Gastroesophageal sphincter (tissue), 3 donors: ENCODE results near the gene ARHGEF19.

ENCODE experiments used
- EP300 ChIP-seq: sonication (generic); formaldehyde crosslinking; IDR thresholded peaks from one replicate; pipeline ENCODE4 v1.6.1; 2017; ENCODE audit warnings: antibody characterized with exemption, mild to moderate bottlenecking
- POLR2A ChIP-seq, 2 donors: fragments of 450-650 bp; IDR thresholded peaks; one replicate each; pipeline ENCODE4 v1.6.1; 2017; ENCODE audit warnings: antibody characterized with exemption in 2 of 2, mild to moderate bottlenecking in 2 of 2, moderate library complexity in 1 of 2
- POLR2AphosphoS5 ChIP-seq: sonication (generic); formaldehyde crosslinking; IDR thresholded peaks from one replicate; pipeline ENCODE4 v1.6.1; 2017; ENCODE audit warnings: antibody characterized with exemption
- TF ChIP-seq, protein P1 (sequence below), 4 experiments: fragments of 200-600 bp in 2 of 4; fragments of 450-650 bp in 2 of 4; sonication (generic) in 1 of 4; IDR thresholded peaks; one replicate each; pipeline ENCODE4 v1.5.1; 2017 to 2019; ENCODE audit warnings: antibody characterized with exemption in 4 of 4, mild to moderate bottlenecking in 2 of 4, moderate library complexity in 2 of 4

DNA sequence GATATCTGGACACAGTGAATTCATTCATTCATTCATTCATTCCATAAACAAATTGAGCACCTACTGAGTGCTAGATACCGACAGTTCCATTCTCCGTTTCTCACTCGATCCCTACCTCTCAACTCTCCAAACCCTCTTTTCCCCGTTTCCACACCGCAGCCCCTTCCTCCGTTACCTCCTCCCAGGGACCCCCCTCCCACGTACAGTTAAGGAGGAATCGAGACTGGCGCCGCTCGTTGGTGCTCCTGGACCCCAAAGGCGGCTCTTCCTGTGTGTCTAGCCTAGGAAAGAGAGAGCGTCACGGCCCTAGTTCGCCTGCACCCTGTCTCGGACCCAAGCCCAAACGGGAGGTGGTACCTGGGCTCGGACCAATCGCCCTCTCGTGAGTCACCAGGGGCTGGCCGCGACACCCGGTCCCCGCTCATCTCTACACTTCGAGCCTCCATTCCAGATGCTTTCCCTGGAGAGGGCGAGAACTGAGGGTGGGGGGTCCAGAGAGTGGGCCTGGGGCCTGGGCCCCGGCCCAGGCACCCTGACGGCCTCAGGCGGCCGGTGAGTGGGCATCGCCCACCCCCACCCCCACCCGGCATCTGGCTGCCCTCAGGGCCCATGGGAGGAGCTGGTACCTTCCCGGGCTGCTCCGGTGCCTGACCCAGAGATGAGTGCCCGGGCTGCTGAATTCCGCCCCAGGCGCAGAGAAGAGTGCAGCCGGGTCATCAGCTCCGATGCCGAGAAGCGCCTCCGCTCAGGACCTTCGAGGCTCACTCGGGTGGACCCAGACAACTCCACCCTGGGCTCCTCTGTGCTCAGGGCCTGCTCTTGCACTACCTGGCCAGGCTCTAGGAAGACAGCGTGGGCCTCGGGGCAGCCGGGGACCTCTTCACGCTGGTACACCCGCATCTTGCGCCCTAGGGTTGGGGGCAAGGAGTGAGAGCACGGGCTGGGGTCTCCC is 4.9 kb downstream of the ARHGEF19 start:
- TF ChIP-seq, protein P1, sequence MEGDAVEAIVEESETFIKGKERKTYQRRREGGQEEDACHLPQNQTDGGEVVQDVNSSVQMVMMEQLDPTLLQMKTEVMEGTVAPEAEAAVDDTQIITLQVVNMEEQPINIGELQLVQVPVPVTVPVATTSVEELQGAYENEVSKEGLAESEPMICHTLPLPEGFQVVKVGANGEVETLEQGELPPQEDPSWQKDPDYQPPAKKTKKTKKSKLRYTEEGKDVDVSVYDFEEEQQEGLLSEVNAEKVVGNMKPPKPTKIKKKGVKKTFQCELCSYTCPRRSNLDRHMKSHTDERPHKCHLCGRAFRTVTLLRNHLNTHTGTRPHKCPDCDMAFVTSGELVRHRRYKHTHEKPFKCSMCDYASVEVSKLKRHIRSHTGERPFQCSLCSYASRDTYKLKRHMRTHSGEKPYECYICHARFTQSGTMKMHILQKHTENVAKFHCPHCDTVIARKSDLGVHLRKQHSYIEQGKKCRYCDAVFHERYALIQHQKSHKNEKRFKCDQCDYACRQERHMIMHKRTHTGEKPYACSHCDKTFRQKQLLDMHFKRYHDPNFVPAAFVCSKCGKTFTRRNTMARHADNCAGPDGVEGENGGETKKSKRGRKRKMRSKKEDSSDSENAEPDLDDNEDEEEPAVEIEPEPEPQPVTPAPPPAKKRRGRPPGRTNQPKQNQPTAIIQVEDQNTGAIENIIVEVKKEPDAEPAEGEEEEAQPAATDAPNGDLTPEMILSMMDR (IDR thresholded peaks at IDR 0.05): no peak
- TF ChIP-seq POLR2AphosphoS5 (no peak), EP300 (no peak), POLR2A (IDR thresholded peaks at IDR 0.05) (no peak)
